ENCODE results near the gene HIVEP3.

HIVEP3 gene

DNA sequence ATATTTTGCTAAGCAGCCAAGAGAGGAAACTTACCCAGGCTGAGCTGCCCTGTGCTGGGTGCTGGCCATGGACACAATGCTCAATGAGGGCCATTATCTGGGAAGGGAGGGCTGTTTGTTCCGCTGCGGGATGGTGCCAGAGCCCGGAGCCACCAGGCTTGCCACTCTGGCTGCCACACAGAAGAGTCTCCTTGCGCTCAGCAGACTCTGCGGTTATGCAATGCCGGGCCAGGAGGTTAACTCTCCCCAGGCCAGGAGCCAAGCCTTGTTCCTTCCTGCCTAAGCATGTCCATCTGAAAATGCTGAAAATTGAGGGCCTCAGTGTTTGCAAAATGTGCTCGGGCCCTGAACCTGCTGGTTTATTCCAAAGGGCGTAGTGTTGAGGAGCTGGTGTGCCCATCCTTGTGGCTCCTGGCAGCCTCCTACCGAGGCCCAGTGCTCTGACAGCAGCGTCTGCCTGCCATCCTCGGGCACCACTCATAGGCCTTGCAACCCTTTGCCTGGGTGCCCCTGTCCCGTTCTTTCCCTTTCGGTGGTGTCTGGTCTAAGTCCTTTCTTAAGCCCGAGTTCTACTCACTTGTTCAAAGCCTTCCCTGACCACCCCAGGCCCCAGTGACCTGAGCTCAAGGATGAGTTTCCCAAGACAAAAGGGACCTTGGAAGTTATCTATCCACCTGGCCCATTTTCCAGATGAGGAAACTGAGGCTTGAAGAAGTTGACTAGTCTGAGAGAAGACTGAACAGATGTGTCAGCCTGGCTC lies 300.5 kb downstream of the HIVEP3 start:
- no peak overlapping the region for H3K4me3 ChIP-seq (ENCODE audit: low read length in 2 of 2)
- H3K9ac ChIP-seq (ENCODE audit: low read length in 2 of 2): no peak overlapping the region
- H3K27ac ChIP-seq (ENCODE audit: low read length): no peak overlapping the region
- peaks cover 14% of the 10 kb centered on the region for H3K4me1 ChIP-seq (ENCODE audit: control insufficient read depth, insufficient read depth, low read length)
- H3K36me3 ChIP-seq (ENCODE audit: control insufficient read depth in 2 of 2, insufficient read depth in 2 of 2, low read length in 2 of 2): no peaks in the 10 kb centered on the region
- no peaks in the 10 kb centered on the region for H3K27me3 ChIP-seq (ENCODE audit: control insufficient read depth in 1 of 2, insufficient read depth in 2 of 2, low read length in 2 of 2)
- no peaks in the 10 kb centered on the region for H3K9me3 ChIP-seq (ENCODE audit: control insufficient read depth in 2 of 2, low read length in 2 of 2)

- Histone ChIP-seq H3K27ac (ENCODE audit: low read length) (no peak overlapping the region), H3K9ac (ENCODE audit: low read length in 2 of 2) (no peak overlapping the region), H3K36me3 (ENCODE audit: control insufficient read depth in 2 of 2, insufficient read depth in 2 of 2, low read length in 2 of 2) (no peaks in the 10 kb centered on the region), H3K27me3 (ENCODE audit: control insufficient read depth in 1 of 2, insufficient read depth in 2 of 2, low read length in 2 of 2) (no peaks in the 10 kb centered on the region), H3K4me3 (ENCODE audit: low read length in 2 of 2) (no peak overlapping the region), H3K9me3 (ENCODE audit: control insufficient read depth in 2 of 2, low read length in 2 of 2) (no peaks in the 10 kb centered on the region), H3K4me1 (ENCODE audit: control insufficient read depth, insufficient read depth, low read length) (peaks cover 7% of the 10 kb centered on the region)
These were observed 301.4 kb downstream of the HIVEP3 start for GRCh38 chr1:41617336-41617735.

DNA sequence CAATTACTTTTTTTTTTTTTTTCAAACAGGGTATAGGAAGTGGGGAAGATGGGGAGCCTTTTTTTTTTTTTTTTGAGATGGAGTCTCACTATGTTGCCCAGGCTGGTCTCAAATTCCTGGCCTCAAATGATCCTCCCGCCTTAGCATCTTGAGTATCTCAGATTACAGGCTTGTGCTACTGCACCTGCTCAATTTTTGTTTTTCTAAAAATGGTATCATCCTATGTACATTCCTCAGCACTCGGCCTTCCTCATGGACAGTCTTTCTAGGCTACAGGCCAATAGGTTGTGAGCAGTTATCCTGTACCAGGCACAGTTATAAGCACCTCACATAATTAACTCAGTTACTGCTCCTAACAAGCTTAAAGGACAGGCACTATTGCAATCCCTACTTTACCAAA lies 302.2 kb downstream of the HIVEP3 start:
- H3K27ac ChIP-seq (ENCODE audit: low read length): no peak overlapping the region
- no peaks in the 10 kb centered on the region for H3K36me3 ChIP-seq (ENCODE audit: control insufficient read depth in 2 of 2, insufficient read depth in 2 of 2, low read length in 2 of 2)
- H3K4me3 ChIP-seq (ENCODE audit: low read length in 2 of 2): no peak overlapping the region
- H3K9ac ChIP-seq (ENCODE audit: low read length in 2 of 2): no peak overlapping the region
- H3K27me3 ChIP-seq (ENCODE audit: control insufficient read depth in 1 of 2, insufficient read depth in 2 of 2, low read length in 2 of 2): no peaks in the 10 kb centered on the region
- no peaks in the 10 kb centered on the region for H3K9me3 ChIP-seq (ENCODE audit: control insufficient read depth in 2 of 2, low read length in 2 of 2)
- peaks cover 5% of the 10 kb centered on the region for H3K4me1 ChIP-seq (ENCODE audit: control insufficient read depth, insufficient read depth, low read length)

- Histone ChIP-seq H3K27ac (ENCODE audit: low read length) (no peak overlapping the region), H3K27me3 (ENCODE audit: control insufficient read depth in 1 of 2, insufficient read depth in 2 of 2, low read length in 2 of 2) (no peaks in the 10 kb centered on the region), H3K4me1 (ENCODE audit: control insufficient read depth, insufficient read depth, low read length) (peaks cover 5% of the 10 kb centered on the region), H3K9me3 (ENCODE audit: control insufficient read depth in 2 of 2, low read length in 2 of 2) (no peaks in the 10 kb centered on the region), H3K36me3 (ENCODE audit: control insufficient read depth in 2 of 2, insufficient read depth in 2 of 2, low read length in 2 of 2) (no peaks in the 10 kb centered on the region), H3K4me3 (ENCODE audit: low read length in 2 of 2) (no peak overlapping the region), H3K9ac (ENCODE audit: low read length in 2 of 2) (no peak overlapping the region)
These were observed 302.7 kb downstream of the HIVEP3 start for GRCh38 chr1:41615981-41616380.

GRCh38 chr1:41615316-41615715 lies 303.4 kb downstream of the HIVEP3 start:
- Histone ChIP-seq H3K4me1 (ENCODE audit: control insufficient read depth, insufficient read depth, low read length) (peaks cover 5% of the 10 kb centered on the region), H3K27me3 (ENCODE audit: control insufficient read depth in 1 of 2, insufficient read depth in 2 of 2, low read length in 2 of 2) (no peaks in the 10 kb centered on the region), H3K36me3 (ENCODE audit: control insufficient read depth in 2 of 2, insufficient read depth in 2 of 2, low read length in 2 of 2) (no peaks in the 10 kb centered on the region), H3K9me3 (ENCODE audit: control insufficient read depth in 2 of 2, low read length in 2 of 2) (no peaks in the 10 kb centered on the region), H3K27ac (ENCODE audit: low read length) (no peak overlapping the region), H3K4me3 (ENCODE audit: low read length in 2 of 2) (no peak overlapping the region), H3K9ac (ENCODE audit: low read length in 2 of 2) (no peak overlapping the region)

GRCh38 chr1:41614818-41615217 lies 303.9 kb downstream of the HIVEP3 start:
- H3K9ac ChIP-seq (ENCODE audit: low read length in 2 of 2): no peak overlapping the region
- no peaks in the 10 kb centered on the region for H3K36me3 ChIP-seq (ENCODE audit: control insufficient read depth in 2 of 2, insufficient read depth in 2 of 2, low read length in 2 of 2)
- peaks cover 5% of the 10 kb centered on the region for H3K4me1 ChIP-seq (ENCODE audit: control insufficient read depth, insufficient read depth, low read length)
- H3K9me3 ChIP-seq (ENCODE audit: control insufficient read depth in 2 of 2, low read length in 2 of 2): no peaks in the 10 kb centered on the region
- H3K27ac ChIP-seq (ENCODE audit: low read length): no peak overlapping the region
- no peak overlapping the region for H3K4me3 ChIP-seq (ENCODE audit: low read length in 2 of 2)
- H3K27me3 ChIP-seq (ENCODE audit: control insufficient read depth in 1 of 2, insufficient read depth in 2 of 2, low read length in 2 of 2): no peaks in the 10 kb centered on the region

DNA sequence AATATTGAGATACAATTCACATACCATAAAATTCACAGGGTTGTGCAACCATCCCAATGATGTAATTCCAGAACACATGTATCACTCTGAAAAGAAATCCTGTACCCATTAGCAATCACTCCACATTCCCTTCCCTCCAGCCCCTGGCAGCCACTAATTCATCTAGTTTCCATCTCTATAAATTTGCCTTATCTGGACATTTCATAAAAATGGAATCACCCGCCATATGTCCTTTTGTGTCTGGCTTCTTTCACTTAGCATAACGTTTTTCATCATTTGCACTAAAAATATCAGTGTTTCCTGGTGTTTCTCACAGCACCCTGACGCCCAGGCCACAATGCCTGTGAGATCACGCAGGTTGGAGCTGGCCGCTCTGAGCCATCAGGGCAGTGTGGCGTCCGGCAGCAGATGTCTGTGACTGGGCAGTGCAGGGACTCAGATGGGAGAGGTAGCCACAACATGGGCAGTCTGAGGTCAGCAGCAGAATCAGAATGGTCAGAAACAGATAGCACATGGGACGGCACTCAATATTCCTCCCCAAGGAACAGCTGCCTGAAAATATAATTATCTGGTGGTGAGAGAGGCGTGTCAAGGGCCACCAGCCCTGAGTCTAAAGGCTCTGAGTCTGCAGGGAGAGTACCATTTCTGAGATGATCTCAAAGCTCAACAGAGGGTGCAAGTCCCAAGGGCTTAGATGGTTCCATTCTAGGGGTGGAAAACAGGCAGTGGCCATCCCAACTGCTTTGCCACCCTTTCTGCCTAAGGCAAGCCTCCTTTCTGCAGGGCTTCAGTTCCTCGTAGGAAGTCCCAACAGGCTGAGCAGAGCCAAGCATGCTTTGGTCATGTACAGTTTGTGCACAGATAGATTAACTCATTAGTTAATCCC lies 304.8 kb downstream of the HIVEP3 start:
- H3K27me3 ChIP-seq (ENCODE audit: control insufficient read depth in 1 of 2, insufficient read depth in 2 of 2, low read length in 2 of 2): no peaks in the 10 kb centered on the region
- H3K4me1 ChIP-seq (ENCODE audit: control insufficient read depth, insufficient read depth, low read length): peaks cover 5% of the 10 kb centered on the region
- no peak overlapping the region for H3K27ac ChIP-seq (ENCODE audit: low read length)
- H3K36me3 ChIP-seq (ENCODE audit: control insufficient read depth in 2 of 2, insufficient read depth in 2 of 2, low read length in 2 of 2): no peaks in the 10 kb centered on the region
- H3K9me3 ChIP-seq (ENCODE audit: control insufficient read depth in 2 of 2, low read length in 2 of 2): no peaks in the 10 kb centered on the region
- no peak overlapping the region for H3K9ac ChIP-seq (ENCODE audit: low read length in 2 of 2)
- H3K4me3 ChIP-seq (ENCODE audit: low read length in 2 of 2): no peak overlapping the region

DNA sequence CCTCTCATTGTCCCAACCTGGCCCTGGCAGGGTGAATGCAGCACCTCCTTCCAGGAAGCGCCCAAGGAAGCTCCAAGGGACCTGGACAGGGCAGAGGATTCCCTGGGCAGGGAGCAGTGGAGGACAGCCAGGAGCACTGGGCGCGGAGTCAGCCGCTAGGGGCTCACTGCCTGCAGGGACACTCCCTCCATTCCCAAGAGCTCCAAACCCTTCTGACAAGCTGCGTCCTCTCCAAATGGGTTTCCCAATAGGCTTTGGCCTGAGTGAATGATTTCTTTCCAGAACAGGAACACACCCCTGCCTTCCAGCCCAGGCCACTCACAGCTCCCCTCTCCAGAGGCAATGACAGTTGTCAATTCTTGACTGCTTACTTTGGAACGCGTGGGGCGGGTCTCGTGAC lies 305.8 kb downstream of the HIVEP3 start:
- H3K27me3 ChIP-seq (ENCODE audit: control insufficient read depth in 1 of 2, insufficient read depth in 2 of 2, low read length in 2 of 2): no peaks in the 10 kb centered on the region

DNA sequence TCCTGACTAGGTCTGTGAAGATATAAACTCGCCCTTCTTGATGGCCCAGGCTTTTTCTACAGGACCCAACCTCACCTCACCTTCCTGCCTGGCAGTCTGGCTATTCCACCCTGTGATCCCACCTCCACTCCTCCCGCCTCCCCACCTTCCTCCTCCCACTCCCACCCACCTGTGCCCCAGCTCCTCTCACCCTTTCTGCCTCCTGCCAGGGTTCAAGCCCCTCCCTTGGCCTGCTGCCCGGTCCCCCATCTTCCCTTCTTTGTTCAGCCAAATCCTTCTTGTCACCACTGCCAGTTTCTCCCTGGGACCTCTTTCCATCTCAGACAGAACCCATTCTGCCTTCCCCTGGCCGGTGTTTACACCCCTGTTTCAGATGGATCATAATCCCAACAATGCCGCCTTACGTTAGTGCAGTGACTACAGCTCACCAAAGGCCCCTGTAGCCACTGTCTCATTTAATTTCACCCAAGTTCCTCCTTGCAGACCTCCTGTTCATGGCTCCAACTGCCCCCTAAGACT lies 306.7 kb downstream of the HIVEP3 start:
- no peak overlapping the region for H3K27ac ChIP-seq (ENCODE audit: low read length)
- H3K27me3 ChIP-seq (ENCODE audit: control insufficient read depth in 1 of 2, insufficient read depth in 2 of 2, low read length in 2 of 2): no peaks in the 10 kb centered on the region
- H3K4me3 ChIP-seq (ENCODE audit: low read length in 2 of 2): no peak overlapping the region
- no peak overlapping the region for H3K9ac ChIP-seq (ENCODE audit: low read length in 2 of 2)
- peaks cover 2% of the 10 kb centered on the region for H3K4me1 ChIP-seq (ENCODE audit: control insufficient read depth, insufficient read depth, low read length)
- H3K36me3 ChIP-seq (ENCODE audit: control insufficient read depth in 2 of 2, insufficient read depth in 2 of 2, low read length in 2 of 2): no peaks in the 10 kb centered on the region
- H3K9me3 ChIP-seq (ENCODE audit: control insufficient read depth in 2 of 2, low read length in 2 of 2): no peaks in the 10 kb centered on the region

More for the DNA sequence above, 305.8 kb downstream of the HIVEP3 start:
- Histone ChIP-seq H3K27ac (ENCODE audit: low read length) (no peak overlapping the region), H3K4me3 (ENCODE audit: low read length in 2 of 2) (no peak overlapping the region), H3K4me1 (ENCODE audit: control insufficient read depth, insufficient read depth, low read length) (peaks cover 2% of the 10 kb centered on the region), H3K9ac (ENCODE audit: low read length in 2 of 2) (no peak overlapping the region), H3K9me3 (ENCODE audit: control insufficient read depth in 2 of 2, low read length in 2 of 2) (no peaks in the 10 kb centered on the region), H3K36me3 (ENCODE audit: control insufficient read depth in 2 of 2, insufficient read depth in 2 of 2, low read length in 2 of 2) (no peaks in the 10 kb centered on the region)

DNA sequence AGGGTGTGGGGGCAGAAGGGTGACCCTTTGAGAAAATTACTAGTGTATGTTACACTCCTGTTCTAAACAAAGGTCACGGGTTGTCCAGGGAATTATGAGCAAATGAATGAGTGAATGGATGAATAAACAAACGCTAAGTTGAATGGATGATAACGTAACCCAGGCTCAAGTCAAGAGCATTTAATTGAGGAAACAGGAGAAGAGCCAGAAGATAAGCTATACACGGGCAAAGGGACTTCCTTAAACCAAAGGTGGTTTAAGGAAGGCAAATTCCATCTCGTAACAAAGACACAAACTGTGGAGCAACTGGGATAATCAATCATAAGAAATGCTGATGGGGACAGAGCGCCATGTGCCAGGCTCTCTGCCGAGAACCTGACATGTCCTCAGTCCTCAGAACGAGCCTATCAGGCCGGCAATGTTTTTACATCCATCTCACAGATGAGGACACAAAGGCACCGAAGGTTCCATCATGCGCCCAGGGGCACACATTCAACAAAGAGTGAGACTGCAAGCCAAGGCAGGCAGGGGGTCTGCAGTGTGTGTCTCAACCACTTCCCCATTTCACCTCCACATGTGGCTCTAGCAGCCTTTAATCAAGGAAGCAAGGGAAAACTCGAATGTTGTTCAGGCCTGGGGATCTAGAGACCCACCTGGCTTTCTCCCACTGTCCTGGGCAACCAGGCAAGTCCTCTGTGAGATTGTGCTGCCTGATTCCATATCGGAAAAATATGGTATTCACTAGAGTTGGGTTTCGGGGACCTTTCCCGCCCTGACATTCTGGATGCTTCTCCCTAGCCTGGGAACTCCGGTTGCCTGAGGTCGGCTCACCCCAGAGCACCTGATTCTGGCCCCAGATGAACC lies 307.4 kb downstream of the HIVEP3 start:
- peaks cover 2% of the 10 kb centered on the region for H3K4me1 ChIP-seq (ENCODE audit: control insufficient read depth, insufficient read depth, low read length)
- H3K36me3 ChIP-seq (ENCODE audit: control insufficient read depth in 2 of 2, insufficient read depth in 2 of 2, low read length in 2 of 2): no peaks in the 10 kb centered on the region
- no peak overlapping the region for H3K9ac ChIP-seq (ENCODE audit: low read length in 2 of 2)
- no peak overlapping the region for H3K4me3 ChIP-seq (ENCODE audit: low read length in 2 of 2)
- no peaks in the 10 kb centered on the region for H3K27me3 ChIP-seq (ENCODE audit: control insufficient read depth in 1 of 2, insufficient read depth in 2 of 2, low read length in 2 of 2)
- H3K27ac ChIP-seq (ENCODE audit: low read length): no peak overlapping the region
- H3K9me3 ChIP-seq (ENCODE audit: control insufficient read depth in 2 of 2, low read length in 2 of 2): no peaks in the 10 kb centered on the region

Measured in stomach smooth muscle (tissue), 2 donors.